GM18951 (cell line): ENCODE results near the gene CFAP119.

Experiments
- POLR2A ChIP-seq: IDR thresholded peaks from 4 replicates; pipeline ENCODE4 v1.6.1; 2011; ENCODE audit warnings: mild to moderate bottlenecking; ENCODE audit not compliant: insufficient read length, insufficient read depth; ENCODE audit errors: extremely low read depth
- in situ Hi-C: fragments of 300-500 bp; cut with MboI; formaldehyde crosslinking; loops from one replicate; pipeline ENCODE4 v1.12.0; 2022; ENCODE audit warnings: low sequenced_read_pairs, mixed read lengths, inconsistent platforms; ENCODE audit not compliant: unreplicated experiment

The CFAP119 gene

DNA sequence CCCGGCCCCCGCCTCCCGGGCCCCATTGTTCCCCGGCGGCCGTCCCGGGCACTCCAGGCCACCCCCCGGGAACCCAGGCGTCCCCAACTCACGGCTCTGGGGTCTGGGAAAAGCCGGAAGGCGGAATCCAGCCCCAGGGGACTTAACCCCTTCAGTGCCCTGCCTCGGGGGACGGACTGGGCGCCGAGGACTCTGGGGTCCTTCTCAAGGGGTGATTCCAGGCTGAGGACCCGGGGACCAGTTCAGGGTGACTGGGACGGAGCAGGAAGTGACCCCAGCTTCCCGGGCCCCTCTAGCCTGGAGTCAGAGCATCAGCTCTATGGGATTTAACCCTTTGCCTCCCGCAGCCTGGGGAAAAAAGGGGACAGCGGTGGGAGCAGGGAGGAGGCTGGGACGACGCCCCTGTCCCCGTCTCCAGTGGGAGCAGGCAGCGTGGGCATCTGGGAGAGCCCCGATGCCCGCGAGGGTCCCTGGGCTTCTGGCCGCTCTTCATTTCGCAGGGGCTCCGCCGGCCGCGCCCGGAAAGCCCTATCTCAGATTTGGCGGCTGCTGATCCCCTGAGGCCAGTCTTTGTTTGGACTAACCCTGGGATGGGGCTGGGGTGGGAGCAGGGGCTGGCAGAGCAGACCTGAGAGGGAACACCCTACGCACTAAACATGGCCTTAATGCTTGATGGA is 25.2 kb upstream of the CFAP119 start, which contains the start of gene ZNF629:
ZNF629 (minus strand) TSS at position 270 of the 677 bp plus-strand sequence. CDS start 2,723 bp downstream, outside the sequence.
- peak; percentile 25 for TF ChIP-seq POLR2A
- in situ Hi-C loops = no loop called here

DNA sequence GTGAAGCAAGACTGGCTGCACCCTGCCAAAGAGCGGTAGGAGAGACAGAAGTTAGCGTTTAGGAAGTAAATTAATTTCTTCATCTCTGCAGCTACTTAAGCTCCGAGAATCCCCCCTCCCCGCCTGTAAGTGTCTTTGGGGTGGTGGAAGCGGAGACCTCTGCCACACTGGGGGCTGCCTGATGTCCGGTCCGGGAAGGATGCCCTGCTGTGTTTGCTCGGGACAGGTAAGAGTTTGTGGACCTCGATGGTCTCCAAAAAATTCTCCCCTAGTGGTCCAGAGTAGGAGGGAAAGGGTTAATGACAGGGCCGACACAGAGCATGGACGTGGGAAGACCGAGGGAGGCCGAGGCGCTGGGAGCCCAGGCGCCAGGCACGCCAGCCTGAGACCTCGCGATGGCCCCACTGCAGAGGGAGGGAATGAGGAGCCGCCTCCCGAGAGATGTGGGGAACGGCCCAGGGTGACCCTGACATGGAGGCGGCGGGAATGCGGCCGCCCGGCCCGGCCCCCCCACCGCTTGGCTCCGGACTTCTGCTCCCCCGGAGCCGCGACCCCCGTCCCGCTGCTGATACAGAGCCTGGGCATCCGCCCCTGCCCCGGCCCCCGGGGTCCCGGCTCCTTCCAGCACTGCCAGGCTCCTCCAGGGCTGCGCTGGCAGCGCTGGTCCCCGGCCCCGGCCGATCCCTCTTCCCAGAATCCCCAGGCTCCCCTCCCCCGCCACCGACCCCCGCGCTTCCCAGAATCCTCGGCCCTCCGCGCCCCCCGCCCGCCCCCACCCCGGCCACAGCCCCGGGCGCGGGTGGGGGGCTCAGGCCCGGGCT is 24.5 kb upstream of the CFAP119 start:
- in situ Hi-C loops = no loop called here
- TF ChIP-seq POLR2A = no peak

DNA sequence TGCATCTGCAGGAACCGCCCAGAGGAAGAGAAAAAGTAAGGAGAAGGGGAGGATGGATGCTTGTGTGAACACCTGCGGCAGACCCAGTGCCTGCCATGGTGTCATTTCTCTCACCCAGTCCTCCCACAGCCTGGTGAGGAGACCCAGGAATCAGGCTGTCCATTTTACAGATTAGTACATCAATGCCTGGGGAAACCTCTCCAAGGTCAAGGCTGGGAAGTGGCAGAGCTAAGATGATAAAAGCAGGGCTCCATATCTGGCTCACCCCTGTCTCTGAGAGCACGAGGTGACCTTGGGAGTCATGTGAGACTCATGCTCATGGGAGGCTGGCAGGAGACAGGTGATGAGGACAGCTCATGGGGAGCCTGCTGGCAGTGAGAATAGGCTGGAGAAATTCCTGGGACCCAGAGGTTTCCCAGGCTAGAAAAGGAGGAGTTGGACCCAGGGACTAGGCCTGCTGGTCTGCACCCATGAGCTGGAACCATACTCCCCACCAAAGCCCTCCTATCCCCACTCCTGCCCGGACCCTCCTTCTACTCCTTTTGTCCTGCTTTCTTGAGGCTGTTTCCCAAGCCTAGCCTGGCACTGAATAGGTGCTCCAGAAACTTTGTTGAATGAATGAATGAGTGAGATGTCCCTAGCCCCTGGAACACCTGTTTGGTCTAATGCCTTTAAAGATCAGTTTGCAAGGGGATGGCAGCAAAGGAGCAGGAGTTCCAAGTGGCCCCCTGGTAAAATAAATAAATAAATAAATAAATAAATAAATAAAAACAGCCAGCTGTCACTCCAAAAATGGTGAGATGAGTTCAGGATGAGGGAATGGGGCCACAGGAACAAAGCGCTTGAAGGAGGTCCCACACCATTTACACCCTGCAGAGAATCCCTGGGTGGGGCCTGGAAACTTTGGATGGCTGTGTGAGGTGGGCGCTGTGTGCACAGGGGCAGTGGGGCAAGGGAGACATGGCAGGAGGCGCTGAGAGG is 23.6 kb upstream of the CFAP119 start:
- TF ChIP-seq POLR2A = no peak
- in situ Hi-C loops = no loop called here

DNA sequence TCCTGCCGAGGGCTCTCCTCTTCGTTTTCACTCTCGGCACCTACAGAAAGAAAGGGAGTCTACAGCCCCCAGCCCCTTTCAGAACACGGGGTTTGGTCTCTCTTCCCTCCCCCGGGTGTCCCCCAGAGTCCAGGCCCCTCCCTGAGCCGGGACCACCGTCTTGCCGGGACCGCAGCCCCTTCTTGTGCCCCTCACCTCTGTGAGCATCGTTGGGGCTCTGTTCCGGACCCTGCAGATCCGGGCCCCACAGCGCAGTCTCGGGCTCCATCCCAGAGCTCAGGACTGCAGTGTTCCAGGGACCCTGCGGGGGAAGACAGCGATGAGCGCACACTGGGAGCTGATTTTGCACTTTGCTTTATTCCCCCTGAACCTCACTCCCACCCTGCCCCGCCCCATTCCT is 22.4 kb upstream of the CFAP119 start:
- TF ChIP-seq POLR2A = no peak
- in situ Hi-C loops = no loop called here

DNA sequence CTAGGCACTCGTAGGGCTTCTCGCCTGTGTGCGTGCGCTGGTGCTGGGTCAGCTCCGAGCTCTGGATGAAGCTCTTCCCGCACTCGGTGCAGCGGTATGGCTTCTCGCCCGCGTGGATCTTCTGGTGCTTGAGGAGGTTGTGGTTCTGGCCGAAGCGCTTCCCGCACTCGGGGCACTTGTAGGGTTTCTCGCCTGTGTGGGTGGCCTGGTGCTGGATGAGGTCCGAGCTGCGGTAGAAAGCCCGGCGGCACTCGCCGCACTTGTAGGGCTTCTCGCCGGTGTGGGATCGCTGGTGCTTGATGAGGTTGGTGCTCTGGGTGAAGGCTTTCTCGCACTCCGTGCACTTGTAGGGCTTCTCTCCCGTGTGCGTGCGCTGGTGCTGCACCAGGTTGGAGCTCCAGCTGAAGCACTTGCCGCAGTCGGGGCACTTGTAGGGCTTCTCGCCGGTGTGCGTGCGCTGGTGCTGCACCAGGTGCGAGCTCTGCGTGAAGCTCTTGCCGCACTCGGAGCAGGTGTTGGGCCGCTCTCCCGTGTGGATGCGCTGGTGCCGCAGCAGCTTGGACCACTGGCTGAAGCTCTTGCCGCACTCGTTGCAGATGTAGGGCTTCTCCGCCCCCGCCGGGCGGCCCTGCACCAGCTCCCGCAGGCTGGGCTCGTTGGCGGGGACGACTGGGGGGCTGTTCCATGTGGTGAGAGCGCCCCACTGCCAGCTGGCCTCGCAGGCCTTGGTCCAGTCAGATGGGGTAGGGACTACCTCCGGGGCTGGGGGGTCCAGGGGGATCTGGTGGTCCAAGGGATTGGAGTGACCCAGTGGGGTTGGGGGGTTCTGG is 21.6 kb upstream of the CFAP119 start:
- TF ChIP-seq POLR2A = no peak
- in situ Hi-C loops = no loop called here

DNA sequence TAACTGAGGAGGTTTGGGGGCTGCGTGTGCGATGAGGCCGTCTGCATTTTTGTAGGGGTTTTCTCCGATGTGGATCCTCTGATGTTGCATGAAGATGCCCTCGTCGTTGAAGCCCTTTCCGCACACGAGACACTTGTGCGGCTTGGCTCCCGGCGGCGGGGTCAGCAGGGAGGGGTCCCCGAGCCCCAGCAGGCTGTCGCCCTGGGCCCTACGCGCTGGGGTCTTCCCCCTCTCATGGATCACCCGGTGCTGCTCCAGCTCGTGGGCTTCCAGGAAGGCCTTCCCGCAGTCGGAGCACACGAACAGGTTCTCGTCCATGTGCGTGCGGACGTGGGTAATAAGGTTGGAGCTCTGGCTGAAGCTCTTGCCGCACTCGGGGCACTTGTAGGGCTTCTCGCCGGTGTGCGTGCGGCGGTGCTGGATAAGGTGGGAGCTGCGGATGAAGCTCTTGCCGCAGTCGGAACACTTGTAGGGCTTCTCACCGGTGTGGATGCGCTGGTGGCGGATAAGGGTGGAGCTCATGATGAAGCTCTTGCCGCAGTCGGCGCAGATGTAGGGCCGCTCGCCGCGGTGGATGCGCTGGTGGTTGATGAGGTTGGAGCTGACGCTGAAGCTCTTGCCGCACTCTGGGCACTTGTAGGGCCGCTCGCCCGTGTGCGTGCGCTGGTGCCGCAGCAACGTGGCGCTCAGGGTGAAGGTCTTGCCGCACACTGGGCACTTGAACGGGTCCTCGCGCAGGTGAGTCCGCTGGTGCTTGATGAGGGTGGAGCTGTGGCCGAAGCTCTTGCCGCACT is 20.8 kb upstream of the CFAP119 start:
- in situ Hi-C loops = no loop called here
- TF ChIP-seq POLR2A = no peak

DNA sequence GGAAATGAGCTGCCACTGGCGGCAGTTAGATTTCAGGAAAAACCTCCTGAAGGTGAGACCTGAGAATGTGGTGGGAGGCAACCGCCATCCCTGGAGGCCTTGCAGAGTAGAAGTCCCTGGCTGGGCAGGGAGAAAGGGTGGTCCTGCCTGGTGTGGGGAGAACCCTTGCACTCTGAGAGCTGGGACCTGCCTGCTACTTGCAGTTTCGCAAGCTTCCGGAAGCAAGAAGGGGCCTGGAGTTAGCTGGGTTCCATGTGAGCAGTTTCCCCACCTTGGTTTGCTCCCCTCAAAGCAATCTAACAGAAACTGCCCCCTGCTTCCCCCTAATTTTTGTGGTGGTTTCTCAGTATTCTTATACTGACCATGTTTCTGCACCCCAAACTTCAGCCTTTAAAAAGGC is 18.7 kb upstream of the CFAP119 start:
- no peak for TF ChIP-seq POLR2A
- in situ Hi-C loops = no loop called here

DNA sequence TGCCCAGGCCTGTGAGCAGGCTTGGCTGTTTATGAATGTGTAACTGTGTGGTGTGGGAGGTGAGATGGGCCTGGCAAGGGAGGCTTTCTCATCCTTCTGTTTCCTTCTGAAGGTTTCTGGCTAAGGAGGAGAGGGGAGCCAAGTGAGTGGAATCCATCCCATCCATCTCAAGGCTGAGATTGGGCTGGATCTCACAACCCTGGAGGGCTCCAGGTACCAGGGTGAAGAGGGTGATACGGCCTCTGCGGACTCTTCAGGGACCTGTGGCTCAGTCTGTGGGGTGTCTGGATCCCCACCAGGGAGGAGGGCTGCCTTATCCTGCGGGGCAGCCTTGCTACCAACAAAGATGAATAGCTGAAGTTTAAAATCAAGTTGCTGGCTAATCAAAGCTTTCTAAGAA is 18.2 kb upstream of the CFAP119 start:
- TF ChIP-seq POLR2A = no peak
- in situ Hi-C loops = no loop called here

DNA sequence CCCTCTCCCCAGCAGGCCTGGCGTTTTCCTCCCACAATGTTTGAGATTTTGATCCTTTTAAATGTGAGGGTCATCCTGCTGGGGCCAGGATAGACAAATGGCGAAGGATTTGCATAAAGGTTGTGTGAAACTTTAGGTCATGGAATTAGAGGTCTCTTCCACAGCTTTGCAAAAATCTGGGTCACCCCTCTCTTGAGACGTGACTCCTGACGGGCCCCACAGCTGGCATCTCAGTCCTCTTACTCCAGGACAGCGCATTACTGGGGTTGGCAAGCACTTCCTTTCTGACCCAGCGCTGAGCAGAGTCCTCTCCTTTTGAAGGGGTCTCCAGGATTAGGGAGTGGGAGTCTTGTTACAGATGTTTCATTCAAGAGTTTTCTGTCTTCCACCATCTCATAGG is 17.7 kb upstream of the CFAP119 start:
- in situ Hi-C loops = no loop called here
- no peak for TF ChIP-seq POLR2A

DNA sequence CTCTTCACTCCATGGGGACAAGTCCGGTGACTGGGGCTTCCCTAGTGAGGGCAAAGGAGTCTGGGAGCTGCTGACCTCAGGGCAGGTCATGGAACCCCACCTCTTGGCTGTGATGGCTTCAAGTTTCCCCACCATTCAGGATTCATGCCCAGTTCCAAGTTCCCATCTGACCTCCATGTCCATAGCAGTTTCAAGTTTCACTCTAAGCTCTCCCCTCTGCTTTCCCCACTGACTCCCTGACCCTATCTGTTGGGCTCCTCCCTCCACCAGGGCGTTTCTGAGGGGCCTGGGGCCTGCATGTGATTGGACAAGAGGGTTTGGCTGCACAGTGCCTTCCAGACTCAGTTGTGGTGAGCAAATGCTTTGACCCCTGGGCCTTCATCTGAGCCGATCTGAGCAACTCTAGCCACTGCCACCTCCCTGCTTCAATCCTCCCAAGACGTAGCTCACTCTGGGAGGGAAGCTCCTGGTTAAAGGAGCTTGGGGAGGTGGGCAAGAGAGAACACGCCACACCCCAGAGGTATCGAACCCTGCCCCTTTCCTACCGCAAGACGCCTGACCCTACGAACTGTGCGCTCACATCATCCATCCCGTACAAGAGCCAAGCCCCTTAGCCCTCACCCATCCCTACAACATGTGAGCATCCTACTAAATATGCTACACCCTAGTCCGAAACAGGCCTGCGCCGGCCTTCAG is 16.8 kb upstream of the CFAP119 start:
- in situ Hi-C loops = no loop called here
- no peak for TF ChIP-seq POLR2A
